Mesenchymal stem cell (in vitro differentiated cells and primary cell): Measurements from ENCODE around the gene ANKUB1.

Source experiments
- DNase-seq: peaks from one replicate; pipeline ENCODE4 v3.0.0-alpha.2; 2013
- H2AFZ ChIP-seq: one replicate; pipeline ENCODE4 v1.6.1; 2013; ENCODE audit warnings: low read depth, mild to moderate bottlenecking, control low read depth, inconsistent platforms, low read length, moderate library complexity
- H2AK5ac ChIP-seq: 2 replicates; pipeline ENCODE4 v1.6.1; 2013; ENCODE audit warnings: low read length, moderate library complexity, mild to moderate bottlenecking, inconsistent platforms; ENCODE audit not compliant: severe bottlenecking
- H2BK120ac ChIP-seq: one replicate; pipeline ENCODE4 v1.6.1; 2013; ENCODE audit warnings: low read depth, mild to moderate bottlenecking, inconsistent platforms, low read length, moderate library complexity
- H2BK12ac ChIP-seq, 2 experiments: one replicate each; pipeline ENCODE4 v1.6.1; 2013; ENCODE audit warnings: inconsistent platforms in 2 of 2, low read length in 2 of 2, mild to moderate bottlenecking in 2 of 2, moderate library complexity in 2 of 2, control low read depth in 1 of 2
- H2BK15ac ChIP-seq: one replicate; pipeline ENCODE4 v1.6.1; 2013; ENCODE audit warnings: mild to moderate bottlenecking, low read depth, inconsistent platforms; ENCODE audit not compliant: poor library complexity, severe bottlenecking
- H2BK5ac ChIP-seq: 2 replicates; pipeline ENCODE4 v1.6.1; 2013; ENCODE audit warnings: low read depth, mild to moderate bottlenecking, low read length, control low read depth, inconsistent platforms; ENCODE audit not compliant: poor library complexity, severe bottlenecking
- H3K14ac ChIP-seq, 2 experiments: one replicate each; pipeline ENCODE4 v1.6.1; 2013; ENCODE audit warnings: inconsistent platforms in 2 of 2, low read length in 2 of 2, control low read depth in 1 of 2, mild to moderate bottlenecking in 1 of 2, moderate library complexity in 1 of 2
- H3K18ac ChIP-seq, 2 experiments: one replicate each; pipeline ENCODE4 v1.6.1; 2013; ENCODE audit warnings: inconsistent platforms in 2 of 2, low read length in 2 of 2, control low read depth in 1 of 2, low read depth in 1 of 2, mild to moderate bottlenecking in 1 of 2
- H3K23ac ChIP-seq, 2 experiments: one replicate each; pipeline ENCODE4 v1.6.1; 2013; ENCODE audit warnings: inconsistent platforms in 2 of 2, low read length in 2 of 2, mild to moderate bottlenecking in 2 of 2, moderate library complexity in 2 of 2, control low read depth in 1 of 2
- H3K27ac ChIP-seq: 2 replicates; pipeline ENCODE4 v1.5.1; 2013; ENCODE audit warnings: mild to moderate bottlenecking, moderate library complexity, low read length, control low read depth, inconsistent platforms; ENCODE audit not compliant: poor library complexity, severe bottlenecking
- H3K27me3 ChIP-seq, 2 experiments: 2 replicates each; pipeline versions ENCODE4 v1.6.1 to v1.7.0; 2013; ENCODE audit warnings: low read length in 2 of 2, mild to moderate bottlenecking in 2 of 2, moderate library complexity in 2 of 2, control low read depth in 1 of 2, inconsistent platforms in 1 of 2; ENCODE audit not compliant: control insufficient read depth in 1 of 2, insufficient read depth in 1 of 2
- H3K36me3 ChIP-seq, 2 experiments: 2 replicates each; pipeline versions ENCODE4 v1.6.1 to v1.7.0; 2013; ENCODE audit warnings: low read length in 2 of 2, control low read depth in 1 of 2, inconsistent platforms in 1 of 2, low read depth in 1 of 2, mild to moderate bottlenecking in 1 of 2; ENCODE audit not compliant: insufficient read depth in 2 of 2, control insufficient read depth in 1 of 2
- H3K4ac ChIP-seq, 2 experiments: one replicate each; pipeline ENCODE4 v1.6.1; 2013; ENCODE audit warnings: inconsistent platforms in 2 of 2, low read length in 2 of 2, mild to moderate bottlenecking in 2 of 2, moderate library complexity in 2 of 2, control low read depth in 1 of 2, low read depth in 1 of 2
- H3K4me1 ChIP-seq: 2 replicates; pipeline ENCODE4 v1.6.1; 2013; ENCODE audit warnings: low read depth, low read length, control low read depth; ENCODE audit not compliant: control insufficient read depth, insufficient read depth
- H3K4me2 ChIP-seq: 2 replicates; pipeline ENCODE4 v1.6.1; 2013; ENCODE audit warnings: low read length, mild to moderate bottlenecking, inconsistent platforms; ENCODE audit not compliant: poor library complexity, severe bottlenecking
- H3K4me3 ChIP-seq, 2 experiments: 2 replicates each; pipeline versions ENCODE4 v1.5.1 to v1.7.0; 2013; ENCODE audit warnings: low read length in 2 of 2, mild to moderate bottlenecking in 2 of 2, control low read depth in 1 of 2, low read depth in 1 of 2; ENCODE audit not compliant: insufficient read depth in 1 of 2
- H3K79me1 ChIP-seq: replicated peaks from 2 replicates; pipeline ENCODE4 v1.6.1; 2013; ENCODE audit warnings: mild to moderate bottlenecking, control low read depth, low read length, inconsistent platforms; ENCODE audit not compliant: poor library complexity, severe bottlenecking
- H3K9ac ChIP-seq: 2 replicates; pipeline ENCODE4 v1.7.0; 2013; ENCODE audit warnings: mild to moderate bottlenecking, low read length, moderate library complexity
- H3K9me3 ChIP-seq: 2 replicates; pipeline ENCODE4 v1.7.0; 2013; ENCODE audit warnings: mild to moderate bottlenecking, low read length; ENCODE audit not compliant: control insufficient read depth
- H4K8ac ChIP-seq: one replicate; pipeline ENCODE4 v1.6.1; 2013; ENCODE audit warnings: inconsistent platforms, mild to moderate bottlenecking, low read length, moderate library complexity
- H4K91ac ChIP-seq: one replicate; pipeline ENCODE4 v1.6.1; 2013; ENCODE audit warnings: mild to moderate bottlenecking, low read length, inconsistent platforms
- WGBS: methylation state at CpG from one replicate; pipeline ENCODE4 v1.1.7; 2013; ENCODE audit warnings: mixed read lengths; 5-methylcytosine and 5-hydroxymethylcytosine counted together

The ANKUB1 gene

DNA sequence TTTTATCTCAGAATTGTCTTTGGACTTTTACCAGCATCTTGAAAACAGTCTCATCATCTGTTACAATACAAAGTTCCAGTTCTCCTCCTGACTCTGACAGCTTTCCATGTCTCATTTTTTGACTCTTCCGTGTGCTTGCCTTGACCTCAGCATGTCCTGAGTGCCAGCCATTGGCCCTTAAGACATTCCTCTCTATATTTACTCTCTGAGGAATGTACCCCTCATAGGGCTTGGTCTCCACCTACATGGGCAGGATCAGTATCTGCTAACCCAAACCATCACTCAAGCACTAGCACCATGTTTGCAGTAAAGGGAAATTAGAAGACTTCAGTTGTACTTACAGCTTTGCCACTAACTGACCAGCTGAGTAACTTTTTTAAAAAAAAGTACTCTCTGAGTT, 16.2 kb downstream of the ANKUB1 start:
- Histone ChIP-seq H4K8ac (no peak overlapping the region), H3K4ac (no peak overlapping the region), H3K14ac (no peak overlapping the region), H3K36me3 (no peaks in the 10 kb centered on the region), H3K23ac (no peak overlapping the region), H3K27me3 (no peaks in the 10 kb centered on the region), H3K27ac (no peak overlapping the region), H2BK12ac (no peak overlapping the region), H3K79me1 (no peaks in the 10 kb centered on the region), H3K9me3 (no peaks in the 10 kb centered on the region), H3K4me3 (no peak overlapping the region), H3K9ac (no peak overlapping the region), H2BK120ac (no peak overlapping the region), H2AK5ac (no peak overlapping the region), H3K4me1 (no peaks in the 10 kb centered on the region), H3K18ac (no peak overlapping the region), H4K91ac (no peak overlapping the region), H2AFZ (no peak overlapping the region), H3K4me2 (no peak overlapping the region), H2BK15ac (no peak overlapping the region), H2BK5ac (no peak overlapping the region)
- DNase-seq: no peak
- WGBS: 69% methylated on average over 1 of the region's 1 CpG

DNA sequence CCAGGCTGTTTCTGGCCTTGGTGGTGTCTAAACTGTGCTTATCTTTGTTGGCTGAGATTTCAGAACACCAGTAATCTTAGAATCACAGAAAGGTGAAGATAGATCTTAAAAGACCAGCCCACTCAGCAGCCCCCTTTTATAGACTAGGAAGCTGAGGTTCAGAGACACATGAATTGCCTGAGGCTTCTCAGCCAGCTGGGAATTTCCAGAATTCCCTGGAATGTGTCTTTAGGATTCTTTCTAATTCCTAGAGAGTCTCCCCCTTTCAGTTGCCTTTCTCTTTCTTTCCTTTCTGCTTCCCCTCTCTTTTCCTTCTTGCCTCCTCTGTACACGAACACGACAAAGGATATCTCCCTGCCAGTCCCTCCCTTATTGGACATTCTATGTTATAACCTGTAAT, 19.5 kb downstream of the ANKUB1 start:
- H3K18ac ChIP-seq: no peak overlapping the region
- no peaks in the 10 kb centered on the region for H3K79me1 ChIP-seq
- no peaks in the 10 kb centered on the region for H3K9me3 ChIP-seq
- H2BK12ac ChIP-seq: no peak overlapping the region
- no peaks in the 10 kb centered on the region for H3K36me3 ChIP-seq
- no peak overlapping the region for H2BK5ac ChIP-seq
- H3K14ac ChIP-seq: no peak overlapping the region
- no peak overlapping the region for H3K4me3 ChIP-seq
- no peak overlapping the region for H4K91ac ChIP-seq
- no peak overlapping the region for H2AK5ac ChIP-seq
- H2AFZ ChIP-seq: no peak overlapping the region
- no peak overlapping the region for H3K9ac ChIP-seq
- no peak overlapping the region for H3K23ac ChIP-seq
- H3K4me2 ChIP-seq: no peak overlapping the region
- H3K27ac ChIP-seq: no peak overlapping the region
- H4K8ac ChIP-seq: no peak overlapping the region
- 76% methylated on average over 2 of the region's 2 CpGs for WGBS
- H3K4me1 ChIP-seq: no peaks in the 10 kb centered on the region
- H3K4ac ChIP-seq: no peak overlapping the region
- no peaks in the 10 kb centered on the region for H3K27me3 ChIP-seq
- DNase-seq: no peak
- H2BK15ac ChIP-seq: no peak overlapping the region
- H2BK120ac ChIP-seq: no peak overlapping the region

GRCh38 chr3:149771652-149772271, 20.6 kb downstream of the ANKUB1 start:
- no peak overlapping the region for H2BK120ac ChIP-seq
- H3K36me3 ChIP-seq: no peaks in the 10 kb centered on the region
- no peak overlapping the region for H3K4ac ChIP-seq
- H2BK12ac ChIP-seq: no peak overlapping the region
- H3K9me3 ChIP-seq: no peaks in the 10 kb centered on the region
- H3K18ac ChIP-seq: no peak overlapping the region
- no peak overlapping the region for H4K91ac ChIP-seq
- no peak overlapping the region for H3K14ac ChIP-seq
- H3K23ac ChIP-seq: no peak overlapping the region
- H2BK15ac ChIP-seq: no peak overlapping the region
- H2AFZ ChIP-seq: no peak overlapping the region
- WGBS: 56% methylated on average over 7 of the region's 8 CpGs
- no peaks in the 10 kb centered on the region for H3K27me3 ChIP-seq
- no peak overlapping the region for H3K4me3 ChIP-seq
- H3K9ac ChIP-seq: no peak overlapping the region
- no peak overlapping the region for H2AK5ac ChIP-seq
- H4K8ac ChIP-seq: no peak overlapping the region
- peak; percentile 52 for DNase-seq
- no peak overlapping the region for H3K4me2 ChIP-seq
- H3K4me1 ChIP-seq: no peaks in the 10 kb centered on the region
- H3K27ac ChIP-seq: no peak overlapping the region
- no peaks in the 10 kb centered on the region for H3K79me1 ChIP-seq
- H2BK5ac ChIP-seq: no peak overlapping the region

- no peak overlapping the region for H3K14ac ChIP-seq
- no peak overlapping the region for H4K91ac ChIP-seq
- H2BK15ac ChIP-seq: no peak overlapping the region
- H2BK5ac ChIP-seq: no peak overlapping the region
- no peaks in the 10 kb centered on the region for H3K4me1 ChIP-seq
- no peak overlapping the region for H3K4ac ChIP-seq
- H2BK120ac ChIP-seq: no peak overlapping the region
- no peak overlapping the region for H3K4me2 ChIP-seq
- no peak overlapping the region for H4K8ac ChIP-seq
- DNase-seq: no peak
- H3K27ac ChIP-seq: no peak overlapping the region
- 84% methylated on average over 2 of the region's 2 CpGs for WGBS
- no peak overlapping the region for H3K9ac ChIP-seq
- no peak overlapping the region for H2AFZ ChIP-seq
- no peak overlapping the region for H3K4me3 ChIP-seq
- H3K27me3 ChIP-seq: no peaks in the 10 kb centered on the region
- H3K36me3 ChIP-seq: no peaks in the 10 kb centered on the region
- no peak overlapping the region for H2AK5ac ChIP-seq
- H3K23ac ChIP-seq: no peak overlapping the region
- H2BK12ac ChIP-seq: no peak overlapping the region
- no peaks in the 10 kb centered on the region for H3K9me3 ChIP-seq
- no peak overlapping the region for H3K18ac ChIP-seq
- no peaks in the 10 kb centered on the region for H3K79me1 ChIP-seq
Observed at GRCh38 chr3:149770246-149770645, 22.1 kb downstream of the ANKUB1 start.
